HepG2 (cell line): Measurements from ENCODE around the gene SH3YL1. TPM values are rescaled to one million over a fixed set of nuclear protein-coding genes. Genes with fewer than 3 reads are reported as not detected.

Experiments used
- AGO1 ChIP-seq: fragments of 200-400 bp; formaldehyde crosslinking; IDR thresholded peaks from 2 replicates; pipeline ENCODE4 v1.6.1; 2017; ENCODE audit warnings: mild to moderate bottlenecking, low read depth, low read length, moderate library complexity; ENCODE audit not compliant: poor library complexity, severe bottlenecking
- CCDC6 ChIP-seq: sonication (generic); formaldehyde crosslinking; IDR thresholded peaks from 2 replicates; pipeline ENCODE4 v1.8.1; 2022; ENCODE audit warnings: mild to moderate bottlenecking, missing genetic modification reagents, moderate library complexity
- KAT2B ChIP-seq: fragments of 150-350 bp; IDR thresholded peaks from 2 replicates; pipeline ENCODE4 v1.6.1; 2014; ENCODE audit warnings: low read depth, low read length, borderline replicate concordance
- NR2F2 ChIP-seq: IDR thresholded peaks from 2 replicates; pipeline ENCODE4 v1.6.1; 2012; ENCODE audit warnings: low read depth, inconsistent platforms, borderline replicate concordance
- PHF21A ChIP-seq: sonication (generic); formaldehyde crosslinking; IDR thresholded peaks from 2 replicates; pipeline ENCODE4 v1.5.0; 2020; ENCODE audit warnings: mild to moderate bottlenecking, missing genetic modification reagents
- REPIN1 ChIP-seq: sonication (generic); formaldehyde crosslinking; IDR thresholded peaks from 2 replicates; pipeline ENCODE4 v1.8.0; 2022; ENCODE audit warnings: missing genetic modification reagents, low read depth, mild to moderate bottlenecking, borderline replicate concordance
- RNF2 ChIP-seq: fragments of 450-650 bp; conservative IDR thresholded peaks from 2 replicates; pipeline ENCODE4 v1.6.1; 2016; ENCODE audit warnings: low read depth
- THAP11 ChIP-seq: IDR thresholded peaks from 2 replicates; pipeline ENCODE4 v1.6.1; 2016; ENCODE audit warnings: missing biosample characterization, missing genetic modification reagents
- ZFX ChIP-seq: sonication (generic); formaldehyde crosslinking; IDR thresholded peaks from 2 replicates; pipeline ENCODE4 v1.4.0; 2020; ENCODE audit warnings: mild to moderate bottlenecking, low read depth, missing genetic modification reagents, moderate library complexity
- ZMYM2 ChIP-seq: sonication (generic); formaldehyde crosslinking; IDR thresholded peaks from 2 replicates; pipeline ENCODE4 v1.8.0; 2022; ENCODE audit warnings: mild to moderate bottlenecking, missing genetic modification reagents
- ZNF747 ChIP-seq: sonication (generic); formaldehyde crosslinking; IDR thresholded peaks from 2 replicates; pipeline ENCODE4 v1.8.1; 2023; ENCODE audit warnings: missing genetic modification reagents, mild to moderate bottlenecking, borderline replicate concordance
- ZSCAN25 ChIP-seq: sonication (generic); formaldehyde crosslinking; IDR thresholded peaks from 2 replicates; pipeline ENCODE4 v1.8.0; 2022; ENCODE audit warnings: mild to moderate bottlenecking, missing genetic modification reagents
- polyA plus RNA-seq, 8 experiments: library from polyadenylated mRNA; depleted of rRNA in 3 of 8; stranded (reverse) in 7 of 8; unstranded in 1 of 8; fragments of >200 nt; fragmentation: Illumina TruSeq in 4 of 8; extraction: Trizol in 4 of 8; gene quantifications; 2 replicates each; pipeline versions ENCODE4 v1.2.1 to v1.2.3, GENCODE V29; 2011 to 2016; ENCODE audit warnings: low read depth in 4 of 8, missing spikeins in 1 of 8, mixed read lengths in 1 of 8; ENCODE audit not compliant: insufficient read depth in 1 of 8
- total RNA-seq, 5 experiments: library from RNA; depleted of rRNA; stranded (reverse); fragments of >200 nt; fragmentation: Illumina TruSeq; extraction: Trizol; gene quantifications; 2 replicates each; pipeline ENCODE4 v1.2.3, GENCODE V29; 2016; ENCODE audit warnings: low read depth in 1 of 5
- TF ChIP-seq, protein P1 (sequence below): sonication (generic); formaldehyde crosslinking; IDR thresholded peaks from 2 replicates; pipeline ENCODE4 v1.8.0; 2022; ENCODE audit warnings: mild to moderate bottlenecking, missing genetic modification reagents
- TF ChIP-seq, protein P2 (sequence below): sonication (generic); formaldehyde crosslinking; IDR thresholded peaks from 2 replicates; pipeline ENCODE4 v1.9.0; 2022; ENCODE audit warnings: missing genetic modification reagents, mild to moderate bottlenecking, borderline replicate concordance
- TF ChIP-seq, protein P3 (sequence below): sonication (generic); formaldehyde crosslinking; IDR thresholded peaks from 2 replicates; pipeline ENCODE4 v1.4.0; 2020; ENCODE audit warnings: missing genetic modification reagents, mild to moderate bottlenecking, borderline replicate concordance
- TF ChIP-seq, protein P4 (sequence below): sonication (generic); formaldehyde crosslinking; IDR thresholded peaks from 2 replicates; pipeline ENCODE4 v1.8.0; 2022; ENCODE audit warnings: mild to moderate bottlenecking, missing genetic modification reagents, borderline replicate concordance

Gene SH3YL1
- total and polyA plus RNA-seq, 2 of the 13 experiments (the other 11 are each of a cell fraction or from before 2014, with no cell fraction given) = 13.0 to 48.2 TPM

DNA sequence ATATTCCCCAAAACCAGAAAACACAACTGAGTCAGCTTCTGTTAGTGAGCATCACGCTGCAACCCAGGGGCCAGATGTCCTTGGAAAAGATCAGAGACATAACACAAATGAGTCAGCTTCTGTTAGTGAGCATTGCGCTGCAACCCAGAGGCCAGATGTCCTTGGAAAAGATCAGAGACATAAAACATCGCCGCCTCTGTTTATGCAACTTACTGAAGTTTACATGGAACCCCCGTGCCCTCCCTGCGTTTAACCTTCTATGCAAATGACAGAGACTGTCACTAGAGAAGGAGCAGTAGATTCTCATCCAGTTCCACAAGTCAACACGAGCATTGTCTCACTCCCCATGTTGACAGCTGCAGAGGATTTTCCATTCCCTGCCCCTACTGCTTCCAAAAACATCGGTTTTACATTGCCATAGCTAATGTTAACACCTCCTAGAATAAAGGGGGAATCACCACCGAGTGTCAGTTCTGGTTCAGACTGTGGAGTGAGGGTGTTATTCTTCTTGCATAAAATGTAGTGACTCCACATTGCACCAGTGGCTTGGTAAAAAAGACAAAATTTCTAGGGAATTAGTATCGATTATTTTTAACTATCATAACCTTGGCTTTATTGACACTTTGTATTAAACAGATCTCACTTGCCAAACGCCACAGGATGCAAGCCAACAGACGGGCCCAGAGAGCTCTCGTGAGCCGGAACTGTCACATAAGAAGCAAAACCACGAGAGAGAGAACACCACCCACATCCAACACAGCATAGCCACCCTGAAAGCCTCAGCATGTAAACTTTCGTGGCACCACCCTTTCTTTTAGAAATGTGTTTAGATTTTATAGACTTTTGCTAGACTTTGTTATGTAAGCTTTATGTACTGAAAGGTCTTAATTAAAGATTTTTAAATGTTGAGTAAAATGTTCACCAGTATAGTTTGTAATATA is 87.7 kb downstream of the SH3YL1 start (continued):
- TF ChIP-seq, protein P1, sequence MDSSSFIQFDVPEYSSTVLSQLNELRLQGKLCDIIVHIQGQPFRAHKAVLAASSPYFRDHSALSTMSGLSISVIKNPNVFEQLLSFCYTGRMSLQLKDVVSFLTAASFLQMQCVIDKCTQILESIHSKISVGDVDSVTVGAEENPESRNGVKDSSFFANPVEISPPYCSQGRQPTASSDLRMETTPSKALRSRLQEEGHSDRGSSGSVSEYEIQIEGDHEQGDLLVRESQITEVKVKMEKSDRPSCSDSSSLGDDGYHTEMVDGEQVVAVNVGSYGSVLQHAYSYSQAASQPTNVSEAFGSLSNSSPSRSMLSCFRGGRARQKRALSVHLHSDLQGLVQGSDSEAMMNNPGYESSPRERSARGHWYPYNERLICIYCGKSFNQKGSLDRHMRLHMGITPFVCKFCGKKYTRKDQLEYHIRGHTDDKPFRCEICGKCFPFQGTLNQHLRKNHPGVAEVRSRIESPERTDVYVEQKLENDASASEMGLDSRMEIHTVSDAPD (CRISPR knock-in tag) = no peak
- TF ChIP-seq THAP11 (CRISPR knock-in tag) (peak; percentile 71; the same call in 1 of the 2 replicates), CCDC6 (CRISPR knock-in tag) (peak; percentile 76; the same call in 1 of the 2 replicates), ZFX (CRISPR knock-in tag) (peak; percentile 49; the same call in 1 of the 2 replicates), PHF21A (CRISPR knock-in tag) (peak; percentile 88), RNF2 (0 out of 2 replicates have a peak, but pooled peaks have one; percentile 30), ZMYM2 (CRISPR knock-in tag) (0 out of 2 replicates have a peak, but pooled peaks have one; percentile 37), ZNF747 (CRISPR knock-in tag) (no peak; the same call in 1 of the 2 replicates), KAT2B (no peak), NR2F2 (peak; percentile 94), AGO1 (no peak), ZSCAN25 (peak; percentile 33; the same call in 1 of the 2 replicates), REPIN1 (peak; percentile 49; the same call in 1 of the 2 replicates)
- TF ChIP-seq, protein P2, sequence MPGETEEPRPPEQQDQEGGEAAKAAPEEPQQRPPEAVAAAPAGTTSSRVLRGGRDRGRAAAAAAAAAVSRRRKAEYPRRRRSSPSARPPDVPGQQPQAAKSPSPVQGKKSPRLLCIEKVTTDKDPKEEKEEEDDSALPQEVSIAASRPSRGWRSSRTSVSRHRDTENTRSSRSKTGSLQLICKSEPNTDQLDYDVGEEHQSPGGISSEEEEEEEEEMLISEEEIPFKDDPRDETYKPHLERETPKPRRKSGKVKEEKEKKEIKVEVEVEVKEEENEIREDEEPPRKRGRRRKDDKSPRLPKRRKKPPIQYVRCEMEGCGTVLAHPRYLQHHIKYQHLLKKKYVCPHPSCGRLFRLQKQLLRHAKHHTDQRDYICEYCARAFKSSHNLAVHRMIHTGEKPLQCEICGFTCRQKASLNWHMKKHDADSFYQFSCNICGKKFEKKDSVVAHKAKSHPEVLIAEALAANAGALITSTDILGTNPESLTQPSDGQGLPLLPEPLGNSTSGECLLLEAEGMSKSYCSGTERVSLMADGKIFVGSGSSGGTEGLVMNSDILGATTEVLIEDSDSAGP (CRISPR knock-in tag) = no peak
- TF ChIP-seq, protein P3, sequence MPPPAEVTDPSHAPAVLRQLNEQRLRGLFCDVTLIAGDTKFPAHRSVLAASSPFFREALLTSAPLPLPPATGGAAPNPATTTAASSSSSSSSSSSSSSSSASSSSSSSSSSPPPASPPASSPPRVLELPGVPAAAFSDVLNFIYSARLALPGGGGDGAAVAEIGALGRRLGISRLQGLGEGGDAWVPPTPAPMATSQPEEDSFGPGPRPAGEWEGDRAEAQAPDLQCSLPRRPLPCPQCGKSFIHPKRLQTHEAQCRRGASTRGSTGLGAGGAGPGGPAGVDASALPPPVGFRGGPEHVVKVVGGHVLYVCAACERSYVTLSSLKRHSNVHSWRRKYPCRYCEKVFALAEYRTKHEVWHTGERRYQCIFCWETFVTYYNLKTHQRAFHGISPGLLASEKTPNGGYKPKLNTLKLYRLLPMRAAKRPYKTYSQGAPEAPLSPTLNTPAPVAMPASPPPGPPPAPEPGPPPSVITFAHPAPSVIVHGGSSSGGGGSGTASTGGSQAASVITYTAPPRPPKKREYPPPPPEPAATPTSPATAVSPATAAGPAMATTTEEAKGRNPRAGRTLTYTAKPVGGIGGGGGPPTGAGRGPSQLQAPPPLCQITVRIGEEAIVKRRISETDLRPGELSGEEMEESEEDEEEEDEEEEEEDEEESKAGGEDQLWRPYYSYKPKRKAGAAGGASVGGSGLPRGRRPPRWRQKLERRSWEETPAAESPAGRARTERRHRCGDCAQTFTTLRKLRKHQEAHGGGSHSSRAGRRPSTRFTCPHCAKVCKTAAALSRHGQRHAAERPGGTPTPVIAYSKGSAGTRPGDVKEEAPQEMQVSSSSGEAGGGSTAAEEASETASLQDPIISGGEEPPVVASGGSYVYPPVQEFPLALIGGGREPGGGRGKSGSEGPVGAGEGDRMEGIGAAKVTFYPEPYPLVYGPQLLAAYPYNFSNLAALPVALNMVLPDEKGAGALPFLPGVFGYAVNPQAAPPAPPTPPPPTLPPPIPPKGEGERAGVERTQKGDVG (CRISPR knock-in tag) = no peak
- TF ChIP-seq, protein P4, sequence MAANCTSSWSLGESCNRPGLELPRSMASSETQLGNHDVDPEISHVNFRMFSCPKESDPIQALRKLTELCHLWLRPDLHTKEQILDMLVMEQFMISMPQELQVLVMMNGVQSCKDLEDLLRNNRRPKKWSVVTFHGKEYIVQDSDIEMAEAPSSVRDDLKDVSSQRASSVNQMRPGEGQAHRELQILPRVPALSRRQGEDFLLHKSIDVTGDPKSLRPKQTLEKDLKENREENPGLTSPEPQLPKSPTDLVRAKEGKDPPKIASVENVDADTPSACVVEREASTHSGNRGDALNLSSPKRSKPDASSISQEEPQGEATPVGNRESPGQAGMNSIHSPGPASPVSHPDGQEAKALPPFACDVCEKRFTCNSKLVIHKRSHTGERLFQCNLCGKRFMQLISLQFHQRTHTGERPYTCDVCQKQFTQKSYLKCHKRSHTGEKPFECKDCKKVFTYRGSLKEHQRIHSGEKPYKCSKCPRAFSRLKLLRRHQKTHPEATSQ (CRISPR knock-in tag) = peak; percentile 85; the same call in 1 of the 2 replicates
